H1 (cell line): ENCODE data around the gene KRT24. TPM values are rescaled to one million over a fixed set of nuclear protein-coding genes. Genes with fewer than 3 reads are reported as not detected.

Experiments
- CTCF ChIA-PET: fragments of 300-600 bp; sonication (Branson Sonifier 250); formaldehyde crosslinking; loops from one replicate; lab custom pipeline; 2021; ENCODE audit not compliant: partially characterized antibody; lab: Charles Lee
- POLR2A ChIA-PET: fragments of 300-600 bp; sonication (Branson Sonifier 250); formaldehyde crosslinking; loops from one replicate; lab custom pipeline; 2021; ENCODE audit warnings: inconsistent platforms; ENCODE audit not compliant: partially characterized antibody; lab: Charles Lee
- DNase-seq, 2 experiments: peaks; one replicate each; pipeline versions ENCODE4 v3.0.0 to v3.0.0-alpha.2; 2010 to 2022; ENCODE audit warnings: low spot score in 2 of 2, low read depth in 1 of 2, mixed read lengths in 1 of 2
- FAIRE-seq: peaks from 2 replicates; lab custom pipeline; 2011; peaks lifted over from hg19 to GRCh38; lab: Jason Lieb, UNC
- H2AFZ ChIP-seq: 2 replicates; pipeline ENCODE4 v1.8.1; 2012; ENCODE audit warnings: low read length, inconsistent platforms
- H2AK5ac ChIP-seq: 2 replicates; pipeline ENCODE4 v1.6.1; 2013; ENCODE audit warnings: low read depth, low read length
- H2BK120ac ChIP-seq: replicated peaks from 2 replicates; pipeline ENCODE3; 2013; ENCODE audit warnings: low read depth, low read length, inconsistent platforms
- H2BK12ac ChIP-seq: 2 replicates; pipeline ENCODE4 v1.6.1; 2013; ENCODE audit warnings: low read depth, low read length
- H2BK15ac ChIP-seq: 2 replicates; pipeline ENCODE4 v1.6.1; 2013; ENCODE audit warnings: low read length
- H2BK20ac ChIP-seq: 2 replicates; pipeline ENCODE4 v1.6.1; 2013; ENCODE audit warnings: low read length
- H2BK5ac ChIP-seq: 2 replicates; pipeline ENCODE4 v1.6.1; 2013; ENCODE audit warnings: low read depth, low read length
- H3K14ac ChIP-seq: 2 replicates; pipeline ENCODE4 v1.6.1; 2013; ENCODE audit warnings: inconsistent platforms; ENCODE audit not compliant: insufficient read length
- H3K18ac ChIP-seq: 2 replicates; pipeline ENCODE4 v1.6.1; 2013; ENCODE audit warnings: low read length; ENCODE audit errors: extremely low read depth
- H3K23ac ChIP-seq: 2 replicates; pipeline ENCODE4 v1.6.1; 2013; ENCODE audit warnings: inconsistent platforms; ENCODE audit not compliant: insufficient read length
- H3K23me2 ChIP-seq: 2 replicates; pipeline ENCODE4 v1.6.1; 2013; ENCODE audit warnings: low read depth, low read length
- H3K27ac ChIP-seq: 2 replicates; pipeline ENCODE4 v1.6.1; 2011; ENCODE audit warnings: low read depth, low read length, inconsistent platforms
- H3K27me3 ChIP-seq, 4 experiments: replicated peaks in 1 of 4; 1 replicate in 1 of 4; 2 replicates in 3 of 4; pipeline versions ENCODE4 v1.6.1 to v1.8.1; 2011 to 2013; ENCODE audit warnings: low read length in 3 of 4, mild to moderate bottlenecking in 3 of 4, inconsistent platforms in 2 of 4, mixed read lengths in 2 of 4, moderate library complexity in 1 of 4; ENCODE audit not compliant: control insufficient read depth in 3 of 4, insufficient read depth in 3 of 4; ENCODE audit errors: extremely low read depth in 1 of 4
- H3K36me3 ChIP-seq, 4 experiments: 2 replicates each; pipeline versions ENCODE4 v1.6.1 to v1.8.1; 2011 to 2013; ENCODE audit warnings: mild to moderate bottlenecking in 4 of 4, low read length in 3 of 4, moderate library complexity in 2 of 4, control low read depth in 1 of 4, inconsistent platforms in 1 of 4; ENCODE audit not compliant: insufficient read depth in 4 of 4, control insufficient read depth in 2 of 4
- H3K4ac ChIP-seq: replicated peaks from 2 replicates; pipeline ENCODE3; 2013; ENCODE audit warnings: low read length, low read depth, mixed read lengths, inconsistent platforms; ENCODE audit not compliant: insufficient read length
- H3K4me1 ChIP-seq, 4 experiments: replicated peaks in 1 of 4; 1 replicate in 1 of 4; 2 replicates in 3 of 4; pipeline versions ENCODE4 v1.6.1 to v1.8.1; 2011 to 2013; ENCODE audit warnings: low read length in 3 of 4, inconsistent platforms in 2 of 4, mixed read lengths in 1 of 4; ENCODE audit not compliant: insufficient read depth in 4 of 4, control insufficient read depth in 3 of 4
- H3K4me2 ChIP-seq, 2 experiments: 2 replicates each; pipeline versions ENCODE4 v1.6.1 to v1.8.1; 2011 to 2013; ENCODE audit warnings: low read depth in 2 of 2, low read length in 2 of 2, control low read depth in 1 of 2, inconsistent platforms in 1 of 2, mild to moderate bottlenecking in 1 of 2; ENCODE audit not compliant: insufficient read depth in 1 of 2
- H3K4me3 ChIP-seq, 4 experiments: fragments of 200-600, 300-600 bp in 1 of 4; sonication (generic), shearing (Covaris generic), sonication (Bioruptor Twin) in 1 of 4; 2 replicates each; pipeline versions ENCODE4 v1.5.1 to v1.8.1; 2011 to 2016; ENCODE audit warnings: low read length in 4 of 4, low read depth in 3 of 4, control low read depth in 2 of 4, inconsistent platforms in 2 of 4, mild to moderate bottlenecking in 2 of 4, mixed read lengths in 1 of 4, moderate library complexity in 1 of 4; ENCODE audit not compliant: insufficient read depth in 2 of 4; ENCODE audit errors: extremely low read depth in 1 of 4
- H3K56ac ChIP-seq: replicated peaks from 2 replicates; pipeline ENCODE3; 2013; ENCODE audit warnings: low read depth, mild to moderate bottlenecking, mixed read lengths, low read length, inconsistent platforms; ENCODE audit not compliant: insufficient read length
- H3K79me1 ChIP-seq: 2 replicates; pipeline ENCODE4 v1.6.1; 2013; ENCODE audit warnings: low read depth, low read length, control low read depth
- H3K79me2 ChIP-seq, 2 experiments: 2 replicates each; pipeline versions ENCODE4 v1.6.1 to v1.8.1; 2012 to 2013; ENCODE audit warnings: low read length in 2 of 2, mild to moderate bottlenecking in 2 of 2, inconsistent platforms in 1 of 2; ENCODE audit not compliant: insufficient read depth in 2 of 2, control insufficient read depth in 1 of 2
- H3K9ac ChIP-seq, 4 experiments: replicated peaks in 1 of 4; 1 replicate in 1 of 4; 2 replicates in 3 of 4; pipeline versions ENCODE4 v1.6.1 to v1.8.1; 2011 to 2013; ENCODE audit warnings: low read depth in 3 of 4, low read length in 3 of 4, control low read depth in 2 of 4, mild to moderate bottlenecking in 2 of 4, moderate library complexity in 2 of 4, inconsistent platforms in 1 of 4; ENCODE audit errors: extremely low read depth in 1 of 4
- H3K9me3 ChIP-seq, 2 experiments: 2 replicates each; pipeline versions ENCODE4 v1.6.1 to v1.8.1; 2012 to 2013; ENCODE audit warnings: mild to moderate bottlenecking in 2 of 2, moderate library complexity in 2 of 2, control low read depth in 1 of 2, inconsistent platforms in 1 of 2, low read depth in 1 of 2, low read length in 1 of 2, mixed read lengths in 1 of 2; ENCODE audit not compliant: insufficient read depth in 2 of 2
- H4K20me1 ChIP-seq, 2 experiments: replicated peaks in 1 of 2; 2 replicates each; pipeline versions ENCODE3 to v1.8.1; 2011 to 2013; ENCODE audit warnings: inconsistent platforms in 2 of 2, low read length in 2 of 2, mild to moderate bottlenecking in 1 of 2; ENCODE audit not compliant: insufficient read depth in 2 of 2, control insufficient read depth in 1 of 2
- H4K5ac ChIP-seq: 2 replicates; pipeline ENCODE4 v1.6.1; 2013; ENCODE audit warnings: low read length, low read depth, mixed read lengths, inconsistent platforms; ENCODE audit not compliant: insufficient read length
- H4K8ac ChIP-seq: 2 replicates; pipeline ENCODE4 v1.8.0; 2013; ENCODE audit warnings: mild to moderate bottlenecking, moderate library complexity, low read length, inconsistent platforms; ENCODE audit not compliant: insufficient read depth; ENCODE audit errors: extremely low read depth
- H4K91ac ChIP-seq: replicated peaks from 2 replicates; pipeline ENCODE3; 2013; ENCODE audit warnings: low read length, mixed read lengths, inconsistent platforms; ENCODE audit not compliant: insufficient read length
- KDM5A ChIP-seq: fragments of 200-600 bp; IDR thresholded peaks from 2 replicates; pipeline ENCODE4 v1.7.1; 2012; ENCODE audit warnings: mild to moderate bottlenecking, low read length, inconsistent platforms, mixed read lengths
- WGBS, 2 experiments: shearing (Covaris generic) in 1 of 2; methylation state at CpG; one replicate each; pipeline versions ENCODE4 v1.1.6 to v1.1.7; 2013 to 2015; ENCODE audit warnings: low lambda C conversion rate in 2 of 2, mixed read lengths in 2 of 2, inconsistent platforms in 1 of 2, low coverage in 1 of 2, missing lambda C conversion rate in 1 of 2; ENCODE audit not compliant: insufficient replicate concordance in 2 of 2, insufficient coverage in 1 of 2, insufficient read length in 1 of 2; ENCODE audit errors: extremely low coverage in 1 of 2, missing lambda C conversion rate in 1 of 2; 5-methylcytosine and 5-hydroxymethylcytosine counted together
- polyA plus RNA-seq, 7 experiments: library from polyadenylated mRNA; depleted of rRNA in 3 of 7; stranded (reverse) in 5 of 7; unstranded in 2 of 7; fragments of >200 nt in 5 of 7; fragments of 200-250 nt in 2 of 7; gene quantifications; 1 replicate in 5 of 7; 2 replicates in 1 of 7; 4 replicates in 1 of 7; pipeline versions ENCODE4 v1.2.1 to v1.2.3, GENCODE V29; 2011 to 2013; ENCODE audit warnings: missing spikeins in 2 of 7, mixed read lengths in 2 of 7
- total RNA-seq: library from RNA; stranded (reverse); fragmentation: NEBNext Ultra II Directional; extraction: Animal tissue kit (Norgen Biotek cat#: 25700); gene quantifications from 2 replicates; pipeline ENCODE4 v1.2.1, GENCODE V29; 2021

The KRT24 gene
- total and polyA plus RNA-seq, 2 of the 8 experiments (the other 6 are each of a cell fraction or from before 2014, with no cell fraction given) = not detected

- no peak overlapping the region for H2BK20ac ChIP-seq
- H3K27me3 ChIP-seq = no peaks in the 10 kb centered on the region
- WGBS, 2 experiments = 89% methylated on average over 7 of the region's 7 CpGs; no CpG with 5 or more reads in 1 of the 2 experiments
- ChIA-PET POLR2A (no interaction called here), CTCF (interaction anchor here (0.7 kb wide), 1 partner anchor 47 kb away, joined by 3 read pairs; the partner anchor contains the start of gene KRT25)
- no peak overlapping the region for H4K5ac ChIP-seq
- H2BK120ac ChIP-seq = no peak overlapping the region
- no peaks in the 10 kb centered on the region for H3K79me2 ChIP-seq
- no peak overlapping the region for H2AFZ ChIP-seq
- H3K56ac ChIP-seq = no peak overlapping the region
- no peak overlapping the region for H3K9ac ChIP-seq
- H3K14ac ChIP-seq = no peak overlapping the region
- no peak overlapping the region for H3K4ac ChIP-seq
- H2BK12ac ChIP-seq = no peak overlapping the region
- H3K27ac ChIP-seq = no peak overlapping the region
- no peak overlapping the region for H4K91ac ChIP-seq
- no peaks in the 10 kb centered on the region for H3K79me1 ChIP-seq
- no peak overlapping the region for H2AK5ac ChIP-seq
- FAIRE-seq (no peak), DNase-seq (no peak)
- H3K9me3 ChIP-seq = no peaks in the 10 kb centered on the region
- H3K4me1 ChIP-seq = no peaks in the 10 kb centered on the region
- no peaks in the 10 kb centered on the region for H3K23me2 ChIP-seq
- no peak overlapping the region for H3K18ac ChIP-seq
- H4K8ac ChIP-seq = no peak overlapping the region
- H4K20me1 ChIP-seq = no peaks in the 10 kb centered on the region
- no peak overlapping the region for H3K4me2 ChIP-seq
- no peak overlapping the region for H3K23ac ChIP-seq
- H2BK15ac ChIP-seq = no peak overlapping the region
- H3K4me3 ChIP-seq = no peak overlapping the region
- no peak for TF ChIP-seq KDM5A
- no peak overlapping the region for H2BK5ac ChIP-seq
- no peaks in the 10 kb centered on the region for H3K36me3 ChIP-seq
Measured at GRCh38 chr17:40707745-40708144, 4.2 kb upstream of the KRT24 start.
